ENCODE measurements around the gene BLNK.

BLNK gene

GRCh38 chr10:96287392-96288105, 16.2 kb upstream of the BLNK start:
- no peak for DNase-seq

- DNase-seq, result no peak
Observed at GRCh38 chr10:96285331-96285752, 14.0 kb upstream of the BLNK start.

- DNase-seq, result no peak
Observed at GRCh38 chr10:96283756-96284155, 12.4 kb upstream of the BLNK start.

- no peak for DNase-seq
Observed at GRCh38 chr10:96283351-96283750, 12.0 kb upstream of the BLNK start.

GRCh38 chr10:96281444-96282029, 10.2 kb upstream of the BLNK start:
- no peak for DNase-seq

GRCh38 chr10:96280859-96281258, 9.5 kb upstream of the BLNK start:
- DNase-seq, result no peak

GRCh38 chr10:96279191-96279641, 7.8 kb upstream of the BLNK start:
- DNase-seq, result no peak

- DNase-seq, result no peak
Observed at GRCh38 chr10:96276831-96277230, 5.5 kb upstream of the BLNK start.

GRCh38 chr10:96276426-96276825, 5.1 kb upstream of the BLNK start:
- no peak for DNase-seq

- DNase-seq, result no peak
Observed at GRCh38 chr10:96275685-96276418, 4.5 kb upstream of the BLNK start.

GRCh38 chr10:96272316-96273280, 1.2 kb upstream of the BLNK start:
- DNase-seq, result no peak

- no peak for DNase-seq
Observed at GRCh38 chr10:96270571-96270970, 798 bp downstream of the BLNK start.

- no peak for DNase-seq
Observed at GRCh38 chr10:96269438-96270300, 1.7 kb downstream of the BLNK start.

- DNase-seq, result no peak
Observed at GRCh38 chr10:96268341-96268909, 2.9 kb downstream of the BLNK start.

- no peak for DNase-seq
Observed at GRCh38 chr10:96267234-96267705, 4.1 kb downstream of the BLNK start.

GRCh38 chr10:96266118-96266770, 5.1 kb downstream of the BLNK start:
- no peak for DNase-seq

GRCh38 chr10:96264938-96265337, 6.4 kb downstream of the BLNK start:
- no peak for DNase-seq

GRCh38 chr10:96263669-96264068, 7.7 kb downstream of the BLNK start:
- no peak for DNase-seq

GRCh38 chr10:96263176-96263575, 8.2 kb downstream of the BLNK start:
- no peak for DNase-seq

- DNase-seq, result no peak
Observed at GRCh38 chr10:96261930-96262329, 9.4 kb downstream of the BLNK start.

GRCh38 chr10:96261132-96261531, 10.2 kb downstream of the BLNK start:
- DNase-seq, result no peak
